Measurements from ENCODE around the gene NCOA3. TPM values are rescaled to one million over a fixed set of nuclear protein-coding genes. Genes with fewer than 3 reads are reported as not detected.

NCOA3 gene
- total RNA-seq, 1 experiment from 2014 or later, result 28.1 TPM

DNA sequence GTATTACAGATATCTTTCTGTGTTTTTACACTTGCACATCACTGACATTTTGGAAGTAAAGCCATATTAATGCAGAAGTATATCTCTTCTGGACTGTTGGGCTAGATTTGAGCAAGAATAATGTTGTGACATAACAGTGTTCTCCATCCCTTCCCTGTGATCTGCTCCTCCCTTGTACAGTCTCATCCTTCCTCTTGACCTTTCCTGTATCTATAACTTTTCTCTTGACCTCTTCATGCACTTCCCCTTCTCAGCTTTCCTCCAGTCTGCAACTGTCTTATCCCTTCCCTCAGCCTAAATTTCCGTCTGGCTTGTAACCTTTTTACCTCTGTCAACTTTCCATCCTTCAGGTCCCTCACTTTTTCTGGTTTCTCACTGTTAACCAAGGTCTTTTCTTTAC, 29.8 kb downstream of the NCOA3 start:
- Histone ChIP-seq H3K36me3 (peaks cover 5% of the 10 kb centered on the region), H3K9me3 (replicated peaks) (peaks cover 5% of the 10 kb centered on the region), H3K4me1 (no peaks in the 10 kb centered on the region), H3K4me3 (no peak overlapping the region), H3K27ac (no peak overlapping the region), H3K27me3 (no peaks in the 10 kb centered on the region)
- DNase-seq, result no peak

DNA sequence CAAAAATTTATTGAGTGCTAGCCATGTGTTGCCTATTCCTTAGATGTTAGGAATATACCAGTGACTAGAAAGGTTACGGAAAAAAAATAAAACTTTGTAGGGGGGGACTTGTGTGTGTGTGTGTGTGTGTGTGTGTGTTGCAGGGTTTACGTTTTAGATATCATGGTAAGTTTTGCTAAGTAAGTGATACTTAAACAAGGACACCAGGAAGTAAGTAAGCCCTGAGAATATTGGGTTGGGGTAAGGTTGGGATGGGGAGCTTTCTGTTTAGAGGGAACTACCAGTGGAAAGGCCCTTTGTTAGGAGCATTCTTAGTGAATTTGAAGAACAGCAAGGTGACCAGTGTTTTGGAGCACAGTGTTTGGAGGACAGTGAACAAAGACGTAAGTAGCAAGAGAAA, 30.3 kb downstream of the NCOA3 start:
- Histone ChIP-seq H3K27ac (no peak overlapping the region), H3K4me3 (no peak overlapping the region), H3K27me3 (no peaks in the 10 kb centered on the region), H3K4me1 (no peaks in the 10 kb centered on the region), H3K36me3 (peaks cover 5% of the 10 kb centered on the region), H3K9me3 (replicated peaks) (peaks cover 5% of the 10 kb centered on the region)
- no peak for DNase-seq

DNA sequence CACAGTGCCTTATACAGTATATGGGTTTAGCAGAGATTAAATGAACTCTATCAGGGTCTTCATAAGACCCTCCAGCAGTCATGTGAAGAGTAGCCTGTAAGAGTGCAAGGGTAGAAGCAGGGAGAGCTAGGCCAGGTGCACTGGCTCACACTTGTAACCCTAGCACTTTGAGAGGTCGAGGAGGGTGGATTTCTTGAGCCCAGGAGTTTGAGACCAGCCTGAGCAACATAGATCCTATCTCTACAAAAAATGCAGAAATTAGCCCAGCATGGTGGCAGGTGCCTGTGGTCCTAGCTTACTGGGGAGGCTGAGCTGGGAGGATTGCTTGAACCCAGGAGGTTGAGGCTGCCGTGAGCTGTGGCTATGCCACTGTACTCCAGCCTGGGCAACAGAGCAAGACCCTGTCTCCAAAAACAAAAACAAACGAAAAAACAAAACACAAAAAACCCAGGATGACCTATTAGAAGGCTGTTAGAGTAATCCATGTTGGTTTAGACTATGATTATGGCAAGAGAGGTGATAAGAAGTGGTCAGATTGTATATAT, 31.9 kb downstream of the NCOA3 start:
- no peaks in the 10 kb centered on the region for H3K9me3 ChIP-seq (replicated peaks)
- H3K4me1 ChIP-seq, result no peaks in the 10 kb centered on the region
- H3K27ac ChIP-seq, result no peak overlapping the region
- DNase-seq, result no peak
- H3K27me3 ChIP-seq, result no peaks in the 10 kb centered on the region
- peaks cover 5% of the 10 kb centered on the region for H3K36me3 ChIP-seq
- no peak overlapping the region for H3K4me3 ChIP-seq

DNA sequence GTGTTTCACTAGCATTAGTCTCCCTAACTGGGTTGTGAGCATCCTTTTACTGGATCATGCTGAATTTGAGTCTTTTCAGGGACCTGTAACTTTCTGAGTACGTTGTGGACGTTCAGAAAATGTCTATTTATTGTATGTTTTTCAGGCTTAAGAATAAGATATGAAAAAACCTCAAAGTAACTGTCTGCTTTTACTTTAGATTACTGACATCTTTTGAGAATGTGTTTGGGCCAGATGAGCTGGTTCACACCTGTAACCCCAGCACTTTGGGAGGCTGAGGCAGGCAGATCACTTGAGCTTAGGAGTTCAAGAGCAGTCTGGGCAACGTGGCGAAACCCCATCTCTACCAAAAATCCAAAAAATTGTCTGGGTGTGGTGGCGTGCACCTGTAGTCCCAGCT, 32.7 kb downstream of the NCOA3 start:
- DNase-seq, result no peak

DNA sequence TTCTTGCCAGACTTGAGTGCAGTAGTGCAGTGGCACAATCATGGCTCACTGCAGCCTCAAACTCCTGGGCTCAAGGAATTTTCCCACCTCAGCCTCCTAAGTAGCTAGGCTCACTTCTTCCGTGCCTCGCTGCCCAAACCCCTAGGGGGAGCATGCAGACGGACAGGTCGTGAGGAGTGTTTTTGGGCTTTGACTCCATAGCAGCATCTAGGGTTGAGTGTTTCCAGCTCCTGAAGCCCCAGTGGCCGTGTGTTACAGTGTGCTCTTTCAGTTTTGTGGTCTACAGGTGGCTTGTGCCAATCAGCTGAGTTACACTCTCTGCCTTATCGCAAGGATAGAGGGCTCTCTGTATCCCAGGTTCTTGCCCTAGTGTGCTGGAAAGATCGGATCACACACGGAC, 33.4 kb downstream of the NCOA3 start:
- H3K27ac ChIP-seq, result no peak overlapping the region
- no peaks in the 10 kb centered on the region for H3K9me3 ChIP-seq (replicated peaks)
- H3K4me1 ChIP-seq, result no peaks in the 10 kb centered on the region
- H3K27me3 ChIP-seq, result no peaks in the 10 kb centered on the region
- no peak overlapping the region for H3K4me3 ChIP-seq
- H3K36me3 ChIP-seq, result peaks cover 3% of the 10 kb centered on the region
- no peak for DNase-seq

More for the DNA sequence above, 32.7 kb downstream of the NCOA3 start:
- Histone ChIP-seq H3K27ac (no peak overlapping the region), H3K27me3 (no peaks in the 10 kb centered on the region), H3K9me3 (replicated peaks) (no peaks in the 10 kb centered on the region), H3K4me3 (no peak overlapping the region), H3K4me1 (no peaks in the 10 kb centered on the region), H3K36me3 (peaks cover 5% of the 10 kb centered on the region)

DNA sequence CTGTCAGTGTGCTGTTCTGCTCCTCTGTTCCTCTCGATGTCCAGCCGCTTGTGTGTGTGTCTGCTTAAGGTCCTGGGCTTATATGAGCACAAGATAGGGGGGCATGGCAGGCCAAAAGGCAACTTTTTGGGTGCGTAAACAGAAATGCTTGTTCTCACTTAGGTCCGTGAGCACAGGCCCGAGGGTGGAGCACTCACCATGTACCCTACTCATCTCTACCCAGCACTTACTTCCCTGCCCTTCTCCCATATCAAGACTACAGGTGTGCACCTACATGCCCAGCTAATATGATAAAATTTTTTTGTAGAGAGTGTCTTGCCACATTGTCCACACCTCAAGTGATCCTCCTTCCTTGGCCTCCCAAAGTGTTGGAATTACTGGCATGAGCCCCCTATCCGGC, 34.3 kb downstream of the NCOA3 start:
- no peaks in the 10 kb centered on the region for H3K4me1 ChIP-seq
- DNase-seq, result no peak
- no peak overlapping the region for H3K4me3 ChIP-seq
- H3K9me3 ChIP-seq (replicated peaks), result no peaks in the 10 kb centered on the region
- no peak overlapping the region for H3K27ac ChIP-seq
- no peaks in the 10 kb centered on the region for H3K27me3 ChIP-seq
- H3K36me3 ChIP-seq, result peaks cover 2% of the 10 kb centered on the region; the same call in 1 of the 2 replicates

DNA sequence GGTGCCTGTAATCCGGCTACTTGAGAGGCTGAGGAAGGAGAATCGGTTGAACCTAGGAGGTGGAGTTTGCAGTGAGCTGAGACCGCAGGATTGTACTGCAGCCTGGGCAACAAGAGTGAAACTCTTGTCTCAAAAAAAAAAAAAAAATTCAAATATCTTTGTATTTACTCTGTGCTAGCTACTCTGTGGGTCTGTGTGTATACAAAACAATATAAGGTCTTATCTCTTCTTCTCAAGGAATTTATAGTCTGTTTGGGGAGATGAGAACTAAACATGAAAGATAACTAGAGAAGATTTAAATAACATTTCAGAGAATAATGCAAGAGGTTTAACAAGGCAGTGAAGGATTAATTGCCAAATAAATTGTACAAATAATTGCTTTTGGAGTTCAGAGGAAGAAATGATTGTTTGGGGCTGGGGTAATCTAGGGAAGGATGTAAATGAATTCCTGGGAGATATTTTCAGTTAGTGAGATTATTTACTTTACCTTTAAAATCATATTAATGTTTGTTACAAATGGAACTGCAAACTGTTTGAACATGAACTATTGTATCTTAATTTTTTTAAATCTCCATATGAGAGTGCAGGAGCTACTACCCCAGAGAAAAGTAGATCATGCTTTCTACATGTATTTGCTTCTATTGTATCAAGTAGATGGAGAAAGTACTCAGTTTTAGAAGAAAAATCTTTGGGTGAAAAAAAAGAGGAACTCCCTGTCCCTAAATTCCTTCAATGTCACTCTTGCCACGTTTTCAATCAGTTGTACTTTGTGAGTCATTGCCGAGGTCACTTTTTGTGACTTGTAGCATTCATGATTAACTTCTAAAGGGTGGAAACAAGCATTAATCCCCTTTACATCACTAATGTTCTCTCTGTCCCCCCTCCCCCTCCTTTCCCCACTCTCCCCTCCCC, 39.0 kb downstream of the NCOA3 start:
- DNase-seq, result no peak
- no peak overlapping the region for H3K27ac ChIP-seq
- H3K36me3 ChIP-seq, result no peaks in the 10 kb centered on the region

DNA sequence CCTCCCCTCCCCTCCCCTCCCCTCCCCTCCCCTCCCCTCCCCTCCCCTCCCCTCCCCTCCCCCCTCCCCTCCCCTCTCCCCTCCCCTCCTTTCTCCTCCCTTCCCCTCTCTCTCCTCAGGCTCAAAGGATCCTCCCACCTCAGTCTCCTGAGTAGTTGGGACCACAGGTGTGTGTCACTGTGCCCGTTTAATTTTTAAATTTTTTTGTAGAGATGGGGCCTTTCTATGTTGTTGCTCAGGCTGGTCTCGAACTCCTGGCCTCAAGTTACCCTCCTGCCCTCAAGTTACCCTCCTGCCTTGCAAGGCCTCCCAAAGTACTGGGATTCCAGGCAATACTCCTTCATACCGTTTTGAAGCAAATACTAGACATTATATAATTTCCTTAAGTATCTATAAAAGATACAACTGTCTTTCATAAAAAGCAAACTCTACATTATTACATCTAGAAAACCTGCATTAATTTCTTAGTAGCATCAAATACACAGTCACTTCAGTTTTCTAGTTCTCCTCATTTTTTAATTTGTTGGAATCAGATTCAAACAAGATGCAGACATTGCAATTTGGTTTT, 39.8 kb downstream of the NCOA3 start:
- peaks cover 23% of the 10 kb centered on the region for H3K4me1 ChIP-seq
- no peaks in the 10 kb centered on the region for H3K36me3 ChIP-seq
- no peaks in the 10 kb centered on the region for H3K27me3 ChIP-seq
- H3K4me3 ChIP-seq, result no peak overlapping the region
- DNase-seq, result no peak
- no peak overlapping the region for H3K27ac ChIP-seq
- no peaks in the 10 kb centered on the region for H3K9me3 ChIP-seq (replicated peaks)

More for the DNA sequence above, 39.0 kb downstream of the NCOA3 start:
- Histone ChIP-seq H3K27me3 (no peaks in the 10 kb centered on the region), H3K4me3 (no peak overlapping the region), H3K9me3 (replicated peaks) (no peaks in the 10 kb centered on the region), H3K4me1 (peaks cover 18% of the 10 kb centered on the region)

DNA sequence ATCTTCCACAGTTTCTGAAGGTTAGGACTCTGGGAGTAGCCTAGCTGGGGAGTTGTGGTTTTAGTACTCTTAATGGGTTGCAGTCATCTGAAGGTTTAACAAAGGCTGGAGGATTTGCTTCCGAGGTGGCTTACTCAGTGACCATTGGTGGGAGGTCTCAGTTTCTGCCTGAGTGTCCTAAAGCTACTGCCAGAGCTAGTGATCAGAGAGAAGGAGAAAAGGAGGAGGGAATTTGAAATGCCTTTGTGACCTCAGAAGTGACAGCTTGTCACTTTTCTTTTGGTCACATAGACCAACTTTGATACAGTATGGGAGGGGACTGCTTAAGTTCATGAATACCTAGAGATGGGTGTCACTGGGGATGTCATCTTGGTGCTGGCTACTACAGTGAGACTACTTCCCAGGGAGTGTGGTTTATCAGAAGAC, 41.3 kb downstream of the NCOA3 start:
- Histone ChIP-seq H3K36me3 (no peaks in the 10 kb centered on the region), H3K27ac (no peak overlapping the region), H3K9me3 (replicated peaks) (no peaks in the 10 kb centered on the region), H3K4me1 (peaks cover 30% of the 10 kb centered on the region), H3K27me3 (no peaks in the 10 kb centered on the region), H3K4me3 (no peak overlapping the region)
- DNase-seq, result no peak

DNA sequence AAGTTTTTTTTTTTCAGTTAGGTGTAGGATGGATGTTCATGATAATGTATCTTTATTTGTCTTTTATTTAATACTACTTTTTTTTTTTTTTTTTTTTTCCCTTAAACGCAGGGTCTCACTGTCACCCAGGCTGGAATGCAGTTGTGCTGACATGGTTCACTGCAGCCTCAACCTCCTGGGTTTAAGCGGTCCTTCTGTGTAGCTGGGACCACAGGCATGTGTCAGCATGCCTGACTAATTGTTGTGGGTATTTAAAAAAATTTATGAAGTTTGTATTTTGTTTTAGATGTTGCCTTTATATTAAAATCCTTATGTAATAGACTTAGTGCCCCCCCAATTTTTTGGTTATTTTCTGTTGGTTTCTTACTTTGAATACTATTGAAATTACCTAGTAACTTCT, 42.6 kb downstream of the NCOA3 start:
- no peaks in the 10 kb centered on the region for H3K9me3 ChIP-seq (replicated peaks)
- H3K4me1 ChIP-seq, result peaks cover 30% of the 10 kb centered on the region
- peak; percentile 67 to 70 for DNase-seq
- H3K36me3 ChIP-seq, result no peaks in the 10 kb centered on the region
- H3K27me3 ChIP-seq, result no peaks in the 10 kb centered on the region
- H3K27ac ChIP-seq, result peak overlapping the region; percentile 14; the same call in 1 of the 2 replicates
- H3K4me3 ChIP-seq, result no peak overlapping the region

DNA sequence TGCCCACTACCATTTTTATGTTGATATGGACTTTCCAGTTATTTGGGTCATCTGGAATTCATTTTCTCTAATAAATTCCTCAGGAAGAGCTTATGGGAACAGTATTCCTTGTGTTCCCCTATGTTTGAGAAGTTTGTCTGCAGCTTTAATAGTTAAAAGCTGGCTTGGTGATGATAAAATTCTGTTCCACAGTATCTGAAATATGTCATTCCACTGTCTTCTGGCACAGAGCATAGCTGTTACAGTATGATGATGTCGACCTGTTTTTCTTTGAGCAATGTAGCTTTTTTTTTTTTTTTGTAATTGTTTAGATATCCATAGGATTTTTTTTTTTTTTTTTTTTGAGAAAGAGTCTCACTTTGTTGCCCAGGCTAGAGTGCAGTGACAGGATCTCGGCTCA, 43.2 kb downstream of the NCOA3 start:
- Histone ChIP-seq H3K9me3 (replicated peaks) (no peaks in the 10 kb centered on the region), H3K4me1 (peaks cover 30% of the 10 kb centered on the region), H3K27ac (peak overlapping the region; percentile 14), H3K4me3 (no peak overlapping the region), H3K36me3 (no peaks in the 10 kb centered on the region), H3K27me3 (no peaks in the 10 kb centered on the region)
- no peak for DNase-seq

DNA sequence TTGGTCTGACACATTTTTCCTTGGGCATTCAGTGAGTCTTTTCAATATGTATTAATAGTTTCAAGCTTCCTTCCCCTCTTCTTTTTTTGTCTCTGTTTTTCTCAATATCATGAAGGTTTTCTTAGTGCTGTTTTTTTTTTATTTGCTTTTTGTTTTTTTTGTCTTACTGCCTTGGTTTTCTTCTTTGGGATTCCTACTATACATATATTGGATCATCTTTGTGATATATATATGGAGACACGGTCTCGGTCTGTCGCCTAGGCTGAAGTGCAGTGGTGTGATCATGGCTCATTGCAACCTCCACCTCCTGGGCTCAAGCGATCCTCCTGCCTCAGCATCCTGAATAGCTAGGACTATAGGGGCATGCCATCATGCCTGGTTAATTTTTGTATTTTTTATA, 43.8 kb downstream of the NCOA3 start:
- Histone ChIP-seq H3K27ac (peak overlapping the region; percentile 30), H3K27me3 (no peaks in the 10 kb centered on the region)

DNA sequence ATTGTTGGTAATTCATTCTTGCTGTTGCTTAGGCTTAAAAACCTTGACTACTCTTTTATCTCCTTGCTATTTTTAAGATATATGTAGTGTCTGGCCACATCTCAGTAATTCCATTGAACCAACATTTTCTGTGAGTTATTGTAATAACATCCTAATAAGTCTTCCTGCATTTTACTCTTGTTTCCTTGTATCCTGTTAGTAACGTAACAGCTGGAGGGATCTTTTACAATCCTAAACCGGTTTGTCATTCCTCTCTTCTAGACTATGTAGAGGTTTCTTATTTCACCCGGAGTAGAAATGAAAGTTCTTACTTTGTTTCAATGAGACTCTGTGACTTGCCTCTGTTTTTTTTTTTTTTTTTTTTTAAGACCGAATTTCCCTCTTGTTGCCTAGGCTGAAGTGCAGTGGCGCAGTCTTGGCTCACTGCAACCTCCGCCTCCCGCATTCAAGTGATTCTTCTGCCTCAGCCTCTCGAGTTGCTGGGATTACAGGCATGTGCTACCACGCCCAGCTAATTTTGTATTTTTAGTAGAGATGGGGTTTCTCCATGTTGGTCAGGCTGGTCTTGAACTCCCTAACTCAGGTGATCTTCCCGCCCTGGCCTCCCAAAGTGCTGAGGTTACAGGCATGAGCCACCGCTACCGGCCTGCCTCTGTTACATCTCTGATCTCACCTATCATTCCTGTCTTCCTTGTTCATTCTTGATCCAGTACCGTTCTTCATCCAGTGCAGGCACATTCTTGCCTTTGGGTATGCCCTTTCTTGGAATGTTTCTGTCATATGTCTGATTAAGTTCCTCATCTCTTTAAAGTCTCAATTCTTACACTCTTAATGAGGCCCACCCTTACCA, 44.7 kb downstream of the NCOA3 start:
- H3K4me3 ChIP-seq, result no peak overlapping the region
- peaks cover 30% of the 10 kb centered on the region for H3K4me1 ChIP-seq
- no peaks in the 10 kb centered on the region for H3K36me3 ChIP-seq
- H3K27ac ChIP-seq, result peak overlapping the region; percentile 30
- no peaks in the 10 kb centered on the region for H3K27me3 ChIP-seq
- DNase-seq, result peak; percentile 22 to 78
- no peaks in the 10 kb centered on the region for H3K9me3 ChIP-seq (replicated peaks)

More for the DNA sequence above, 43.8 kb downstream of the NCOA3 start:
- no peaks in the 10 kb centered on the region for H3K9me3 ChIP-seq (replicated peaks)
- DNase-seq, result no peak
- H3K4me3 ChIP-seq, result no peak overlapping the region
- H3K36me3 ChIP-seq, result no peaks in the 10 kb centered on the region
- H3K4me1 ChIP-seq, result peaks cover 30% of the 10 kb centered on the region

DNA sequence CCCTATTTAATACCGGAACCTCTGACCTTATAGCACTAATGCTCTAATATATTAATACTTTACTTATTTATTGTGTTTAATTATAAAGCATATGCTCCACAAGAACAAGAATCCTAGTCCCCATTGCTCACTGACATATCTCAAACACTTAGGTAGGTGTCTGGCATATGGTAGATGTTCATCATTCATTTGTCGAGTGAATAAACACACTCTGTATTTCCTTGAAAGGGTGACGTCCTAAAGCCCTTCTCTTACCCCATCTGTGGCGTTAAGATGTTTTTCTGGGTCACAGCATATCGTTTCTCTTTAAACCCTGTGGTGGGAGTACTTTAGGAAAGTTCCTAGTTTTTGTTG, 45.3 kb downstream of the NCOA3 start:
- Histone ChIP-seq H3K9me3 (replicated peaks) (no peaks in the 10 kb centered on the region), H3K4me1 (peaks cover 30% of the 10 kb centered on the region), H3K36me3 (no peaks in the 10 kb centered on the region), H3K4me3 (no peak overlapping the region), H3K27me3 (no peaks in the 10 kb centered on the region), H3K27ac (no peak overlapping the region)
- no peak for DNase-seq

DNA sequence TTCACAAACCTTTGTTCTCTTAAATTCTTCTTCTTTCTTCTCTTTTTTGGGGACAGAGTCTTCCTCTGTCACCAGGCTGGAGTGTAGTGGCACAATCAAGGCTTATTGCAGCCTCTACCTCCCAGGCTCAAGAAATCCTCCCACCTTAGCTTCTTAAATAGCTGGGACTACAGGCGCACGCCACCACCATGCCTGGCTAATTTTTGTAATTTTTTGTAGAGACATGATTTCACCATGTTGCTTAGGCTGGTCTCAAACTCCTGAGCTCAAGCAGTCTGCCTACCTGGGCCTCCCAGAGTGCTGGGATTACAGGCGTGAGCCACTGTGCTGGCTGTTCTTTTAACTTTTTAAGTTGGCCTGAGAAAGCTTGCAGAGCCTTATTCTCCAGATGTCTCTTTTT, 48.0 kb downstream of the NCOA3 start:
- Histone ChIP-seq H3K27me3 (no peaks in the 10 kb centered on the region), H3K4me1 (peaks cover 19% of the 10 kb centered on the region), H3K36me3 (no peaks in the 10 kb centered on the region), H3K27ac (no peak overlapping the region), H3K9me3 (replicated peaks) (peaks cover 4% of the 10 kb centered on the region; the same call in 1 of the 2 replicates), H3K4me3 (no peak overlapping the region)
- DNase-seq, result no peak

Measured in SJCRH30 (cell line).